ENCODE data around the gene CDC42.
A peak's percentile ranks its signal among the peaks of the same experiment; 100 is the strongest.
"Not testable (repeated sequence)": the region's sequence is repeated elsewhere in the genome, so short reads cannot be mapped to it uniquely, and the experiment has no call there.

Gene CDC42

DNA sequence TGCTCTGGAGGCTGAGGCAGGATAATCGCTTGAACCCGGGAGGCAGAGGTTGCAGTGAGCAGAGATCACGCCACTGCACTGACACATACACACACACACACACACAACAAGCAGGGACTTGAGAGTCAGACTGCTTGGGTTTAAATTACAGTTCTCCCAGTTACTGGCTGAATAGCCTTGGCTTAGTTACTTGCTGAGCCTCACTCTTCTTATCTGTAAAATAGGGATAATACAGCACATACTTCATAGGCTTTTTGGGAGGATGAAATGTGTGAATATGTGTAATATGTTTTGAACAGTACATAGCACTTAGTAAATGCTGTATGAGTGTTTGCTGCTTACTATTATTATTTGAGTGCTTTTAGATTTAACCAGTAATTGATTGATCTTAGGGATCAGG lies 23.8 kb downstream of the CDC42 start:
- no peak for DNase-seq

- peak; percentile 53 to 79 for DNase-seq
Observed at GRCh38 chr1:22077728-22078127, 25.2 kb downstream of the CDC42 start.

- no peak for DNase-seq
Observed at GRCh38 chr1:22078133-22078532, 25.6 kb downstream of the CDC42 start.

DNA sequence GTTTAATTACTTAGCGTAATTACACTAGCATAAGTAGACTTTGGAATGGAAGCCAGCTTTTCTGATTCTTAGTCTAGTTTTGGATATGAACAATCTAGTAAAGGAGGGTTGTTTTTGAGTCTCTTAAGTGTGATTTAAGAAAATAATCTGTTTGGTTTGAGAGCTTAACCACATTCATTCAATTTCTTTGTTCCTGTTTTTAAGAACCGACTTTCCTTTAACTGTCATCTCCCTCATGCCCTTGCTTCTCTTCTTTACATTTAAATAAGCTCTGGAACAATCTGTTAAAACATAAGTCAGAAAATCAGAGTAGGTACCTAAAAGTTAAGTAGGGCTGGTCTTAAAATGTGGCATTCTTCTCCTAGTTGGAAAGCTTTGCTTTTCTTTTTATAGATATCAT lies 27.7 kb downstream of the CDC42 start:
- DNase-seq = no peak

DNA sequence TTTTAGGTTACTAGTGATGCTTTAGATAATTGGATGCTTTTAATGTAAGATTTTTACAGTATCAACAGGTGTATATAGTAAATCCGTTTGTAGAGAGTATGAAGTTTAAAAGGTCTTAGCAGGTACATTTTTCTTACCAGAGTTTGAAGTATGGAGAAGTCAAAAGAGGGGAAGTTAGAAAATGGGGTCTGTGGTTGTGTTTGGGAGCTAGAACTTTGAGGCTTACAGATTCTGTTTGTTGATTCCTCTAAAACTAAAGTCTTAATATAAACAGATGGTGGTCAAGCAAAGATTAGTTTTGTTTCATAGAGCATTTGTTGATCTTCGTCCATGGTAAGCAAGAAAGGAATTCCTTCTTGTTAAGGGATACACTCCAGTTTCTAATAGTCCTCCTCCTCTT lies 35.8 kb downstream of the CDC42 start:
- no peak for DNase-seq

DNA sequence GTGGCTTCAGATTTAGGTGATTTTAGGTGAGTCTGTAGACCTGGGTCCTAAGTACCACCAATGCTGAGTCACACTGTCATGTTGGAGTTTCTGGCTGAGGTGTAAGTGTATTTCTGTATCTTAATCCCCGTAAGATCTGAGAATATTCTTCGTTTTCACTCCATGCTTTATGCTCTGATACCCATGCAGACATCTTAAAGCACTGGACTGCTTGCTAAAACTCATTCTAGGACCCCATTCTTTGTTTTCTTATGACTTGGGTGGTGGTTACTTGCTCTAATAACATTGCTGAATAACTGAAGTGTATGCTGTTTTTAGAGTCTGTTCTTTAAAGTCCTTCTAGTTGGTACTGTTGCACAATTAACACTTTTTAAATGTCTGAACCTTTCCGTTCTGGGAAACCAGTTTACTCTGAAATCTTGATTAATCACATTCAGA lies 36.6 kb downstream of the CDC42 start:
- DNase-seq = no peak

GRCh38 chr1:22089787-22090186 lies 37.3 kb downstream of the CDC42 start:
- DNase-seq = no peak

DNA sequence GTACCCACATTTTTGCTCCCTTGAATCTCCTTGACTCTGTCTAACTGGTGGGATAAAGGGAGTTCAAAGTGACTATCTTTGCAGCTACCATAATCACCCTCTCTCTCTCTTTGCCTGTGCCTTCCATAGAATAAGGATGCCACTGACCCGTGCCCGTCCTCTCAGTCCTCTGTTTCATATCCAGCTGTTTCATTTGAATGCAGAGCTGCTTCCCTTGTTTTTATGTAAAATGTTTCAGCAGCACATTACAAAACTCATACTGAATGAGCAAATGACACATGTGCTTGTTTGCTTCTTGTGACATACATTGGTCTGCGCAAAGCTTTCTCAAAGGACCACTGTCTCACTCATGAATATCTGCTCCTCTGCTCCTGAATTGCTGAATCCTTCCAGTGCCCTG lies 38.4 kb downstream of the CDC42 start:
- DNase-seq = no peak

- DNase-seq = not testable (repeated sequence)
Observed at GRCh38 chr1:22092026-22092768, 39.7 kb downstream of the CDC42 start.

GRCh38 chr1:22093513-22093912 lies 41.0 kb downstream of the CDC42 start:
- DNase-seq = no peak

GRCh38 chr1:22096036-22096435 lies 43.5 kb downstream of the CDC42 start:
- DNase-seq = no peak

GRCh38 chr1:22096463-22096862 lies 44.0 kb downstream of the CDC42 start:
- DNase-seq = no peak

DNA sequence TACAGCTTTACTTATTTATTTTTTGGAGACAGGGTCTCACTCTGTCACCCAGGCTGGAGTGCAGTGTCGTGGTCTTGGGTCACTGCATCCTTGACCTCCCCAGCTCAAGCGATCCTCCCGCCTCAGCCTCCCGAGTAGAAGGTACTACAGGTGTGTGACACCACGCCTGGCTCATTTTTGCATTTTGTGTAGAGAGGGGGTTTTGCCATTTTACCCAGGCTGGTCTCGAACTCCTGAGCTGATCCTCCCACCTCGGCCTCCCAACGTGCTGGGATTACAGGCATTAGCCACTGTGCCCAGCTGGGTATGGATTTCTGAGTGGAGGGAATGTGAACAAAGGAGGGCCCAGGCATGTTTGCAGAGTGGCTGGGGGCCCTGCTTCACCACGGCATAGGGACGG lies 46.2 kb downstream of the CDC42 start:
- DNase-seq = no peak

- no peak for DNase-seq
Observed at GRCh38 chr1:22100168-22100567, 47.7 kb downstream of the CDC42 start.

- no peak for DNase-seq
Observed at GRCh38 chr1:22101199-22101598, 48.7 kb downstream of the CDC42 start.

DNA sequence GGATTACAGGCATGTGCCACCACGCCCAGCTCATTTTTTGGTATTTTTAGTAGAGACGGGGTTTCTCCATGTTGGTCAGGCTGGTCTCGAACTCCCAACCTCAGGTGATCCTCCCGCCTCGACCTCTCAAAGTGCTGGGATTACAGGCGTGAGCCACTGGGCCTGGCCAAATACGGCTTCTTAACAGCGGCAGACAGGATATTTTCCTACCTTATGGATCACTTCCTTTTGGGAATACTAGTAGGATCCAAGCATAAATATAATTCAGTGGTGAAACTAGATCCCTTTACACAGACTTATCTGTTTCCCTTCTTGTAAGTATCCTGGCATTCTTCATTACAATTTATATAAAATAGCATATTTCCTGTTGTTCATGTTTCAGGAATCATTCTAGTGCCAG lies 49.5 kb downstream of the CDC42 start:
- DNase-seq = no peak

DNA sequence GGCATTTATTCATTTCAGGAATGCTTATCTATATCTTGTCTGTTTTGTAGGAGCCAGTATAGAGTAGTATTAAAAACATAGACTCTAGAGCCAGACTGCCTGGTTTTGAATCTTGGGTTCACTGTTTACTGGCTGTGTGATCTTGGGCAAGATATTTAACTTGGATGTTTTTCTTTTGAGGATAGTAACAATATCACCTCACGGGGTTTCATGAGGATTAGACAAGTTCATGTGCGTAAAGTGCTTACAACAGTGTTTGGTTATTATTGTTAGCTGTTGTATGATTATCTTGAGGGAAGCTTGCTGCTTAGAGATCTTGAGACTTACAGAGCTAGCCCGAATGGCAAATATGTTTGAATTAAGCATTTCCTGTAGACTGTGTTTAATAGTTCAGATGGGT lies 50.2 kb downstream of the CDC42 start:
- DNase-seq = no peak

- no peak for DNase-seq
Observed at GRCh38 chr1:22104094-22104493, 51.6 kb downstream of the CDC42 start.

GRCh38 chr1:22104865-22105437 lies 52.4 kb downstream of the CDC42 start:
- no peak for DNase-seq

GRCh38 chr1:22105611-22106207 lies 53.2 kb downstream of the CDC42 start:
- peak; percentile 70 to 73 for DNase-seq

GRCh38 chr1:22107126-22107525 lies 54.6 kb downstream of the CDC42 start:
- DNase-seq = no peak

DNA sequence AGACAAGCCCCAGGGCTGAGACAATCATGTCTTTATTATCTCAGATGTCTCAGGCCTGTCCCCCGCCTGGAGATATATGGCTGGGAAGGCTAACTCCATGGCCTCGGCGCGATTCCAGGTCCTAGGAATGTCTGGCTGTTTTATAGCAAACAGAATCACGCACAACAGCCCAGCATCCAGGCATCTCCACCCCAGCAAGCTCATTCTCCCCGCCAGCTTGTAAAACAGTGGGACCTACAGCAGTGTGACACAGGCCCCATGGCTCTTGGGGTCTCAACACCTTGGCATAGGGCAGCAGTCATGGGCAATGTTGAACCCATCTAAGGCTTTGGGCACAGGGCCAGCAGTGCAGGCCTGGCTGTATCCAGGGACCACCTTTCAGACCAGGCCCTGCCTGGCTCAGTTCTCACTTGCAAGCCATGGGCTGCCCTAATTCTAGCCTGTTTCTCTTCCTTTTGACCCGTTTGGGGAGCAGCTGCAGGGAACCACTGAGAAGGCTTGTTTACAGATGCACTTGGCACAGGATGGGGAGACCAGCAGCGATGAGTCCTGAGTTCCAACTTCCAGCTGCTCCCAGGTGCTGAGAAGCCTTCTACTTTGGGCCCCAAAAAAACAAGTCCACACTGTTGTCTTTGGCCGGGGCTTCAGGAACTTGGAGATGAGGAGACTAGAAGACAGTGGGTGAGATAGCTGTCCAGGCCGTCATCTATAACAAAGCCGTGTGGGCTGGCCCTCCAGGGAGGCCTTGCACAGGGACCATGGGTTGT lies 56.0 kb downstream of the CDC42 start:
- no peak for DNase-seq

- no peak for DNase-seq
Observed at GRCh38 chr1:22110016-22110415, 57.5 kb downstream of the CDC42 start.

- DNase-seq = no peak
Observed at GRCh38 chr1:22111115-22111514, 58.6 kb downstream of the CDC42 start.
